GM12865 (cell line): ENCODE measurements around the gene COMTD1.

ENCODE experiments used
- DNase-seq: peaks from one replicate; pipeline ENCODE4 v3.0.0; 2010; ENCODE audit warnings: low read depth
- H3K4me3 ChIP-seq: 2 replicates; pipeline ENCODE4 v1.5.1; 2011; ENCODE audit warnings: mild to moderate bottlenecking, low read depth, low read length, control low read depth
- CTCF ChIP-seq: IDR thresholded peaks from 2 replicates; pipeline ENCODE4 v1.5.1; 2011; ENCODE audit warnings: low read length, control low read depth, low read depth, inconsistent platforms; ENCODE audit not compliant: insufficient read depth; ENCODE audit errors: missing control alignments

COMTD1 gene

DNA sequence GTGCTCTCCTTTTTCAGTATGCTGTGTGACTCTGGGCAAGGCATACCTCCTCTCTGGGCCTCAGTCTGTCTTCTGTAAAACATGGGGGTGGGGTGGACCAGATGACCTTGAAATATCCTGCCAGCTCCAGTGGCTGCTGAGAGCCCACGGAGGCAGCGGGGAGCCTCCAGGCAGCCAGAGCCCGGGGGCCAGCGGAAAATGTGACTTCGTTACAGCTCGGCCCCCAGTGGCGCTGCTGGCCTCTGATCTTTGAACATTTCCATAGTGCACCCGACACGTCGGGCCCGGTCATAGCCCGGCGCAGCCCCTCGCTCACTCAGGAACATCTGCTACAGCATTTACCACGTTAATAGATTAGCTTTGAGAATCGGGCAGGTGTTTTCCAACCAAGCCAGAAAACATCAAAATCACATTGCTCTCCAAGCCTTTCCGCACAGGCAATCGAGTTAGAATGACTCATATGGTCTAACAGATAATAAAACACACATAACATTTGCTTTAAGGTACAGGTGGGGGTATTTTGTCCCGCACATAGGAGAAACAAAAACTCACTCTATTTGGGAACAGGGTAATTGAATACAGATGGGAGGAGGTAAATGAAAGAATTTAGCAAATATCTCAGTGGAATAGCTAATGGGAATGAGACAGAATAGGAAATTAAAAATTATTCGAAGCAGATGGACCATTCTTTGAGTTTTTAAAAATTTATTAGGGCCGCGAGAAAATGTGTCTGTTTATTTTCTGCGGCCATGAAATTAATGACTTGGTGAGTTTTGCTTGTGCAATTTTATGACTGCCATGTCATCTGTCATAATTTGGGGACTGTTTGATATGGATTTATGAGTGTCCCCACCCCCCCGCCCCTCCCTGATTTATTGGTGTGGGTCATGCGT, 26.3 kb upstream of the COMTD1 start:
- no peak for DNase-seq

DNA sequence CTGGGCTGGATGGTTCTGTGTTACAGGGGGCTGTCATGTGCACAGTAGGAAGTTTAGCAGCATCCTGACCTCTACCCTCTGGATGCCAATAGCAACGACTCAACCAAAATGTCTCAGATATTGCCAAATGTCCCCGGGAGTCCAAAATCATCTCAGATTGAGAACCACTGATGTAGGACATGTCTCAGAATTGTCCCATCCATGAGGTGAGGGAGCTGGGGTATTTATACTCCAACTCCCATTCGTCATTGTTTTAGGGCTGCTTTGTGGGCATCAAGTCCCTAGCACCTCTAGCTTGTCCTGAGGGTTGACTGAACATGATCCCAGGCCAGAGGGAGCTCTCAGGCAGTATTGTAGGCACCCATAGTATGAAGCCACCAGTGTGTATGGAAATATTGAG, 25.2 kb upstream of the COMTD1 start:
- TF ChIP-seq CTCF, result no peak
- DNase-seq, result no peak
- H3K4me3 ChIP-seq, result no peak overlapping the region

More for the DNA sequence above, 26.3 kb upstream of the COMTD1 start:
- no peak overlapping the region for H3K4me3 ChIP-seq
- no peak for TF ChIP-seq CTCF

GRCh38 chr10:75254739-75255138, 19.0 kb upstream of the COMTD1 start:
- no peak overlapping the region for H3K4me3 ChIP-seq
- no peak for DNase-seq
- TF ChIP-seq CTCF, result no peak

DNA sequence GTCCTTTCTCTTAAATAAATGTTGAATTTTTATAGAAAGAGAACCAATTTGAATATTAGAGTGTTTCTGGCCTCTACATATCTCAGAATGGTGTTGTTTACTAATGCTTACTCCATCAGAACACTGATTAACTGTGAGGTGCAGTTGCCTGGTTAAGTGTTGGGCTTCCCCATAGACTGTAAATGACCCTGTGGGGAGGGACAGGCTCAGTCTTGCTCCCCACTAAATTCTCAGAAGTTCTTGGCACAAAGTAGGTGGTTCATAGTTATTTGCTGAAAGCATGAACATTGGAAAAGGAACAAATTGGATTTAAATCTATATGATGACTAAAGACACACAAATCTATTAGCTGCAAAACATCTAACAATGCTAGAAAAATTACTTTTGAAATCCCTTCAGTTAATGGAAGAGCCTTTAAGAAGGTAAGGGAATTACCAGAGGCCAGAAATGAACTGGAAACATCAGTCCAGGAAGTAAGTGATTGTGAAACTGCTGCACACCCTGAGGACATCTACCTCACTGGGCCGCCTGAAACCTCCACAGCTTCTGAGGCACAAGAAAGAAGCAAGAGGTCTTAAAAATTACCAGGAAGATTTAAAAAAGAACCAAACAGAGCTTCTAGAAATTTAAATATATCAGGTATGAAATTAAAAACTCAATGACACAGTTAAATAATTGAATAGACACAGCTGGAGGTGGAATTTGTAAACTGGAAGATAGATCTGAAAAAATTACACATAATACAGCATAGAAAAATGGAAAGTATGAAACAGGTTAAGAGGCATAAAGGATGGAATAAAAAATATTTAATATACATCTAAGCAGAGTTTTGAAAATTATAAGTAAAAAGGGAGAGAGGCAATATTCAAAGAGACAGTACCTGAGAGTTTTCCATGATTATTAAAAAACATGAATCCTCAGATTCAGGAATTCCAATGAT, 17.8 kb upstream of the COMTD1 start:
- DNase-seq, result no peak
- TF ChIP-seq CTCF, result no peak
- no peak overlapping the region for H3K4me3 ChIP-seq

- no peak for TF ChIP-seq CTCF
- no peak overlapping the region for H3K4me3 ChIP-seq
- DNase-seq, result no peak
Observed at GRCh38 chr10:75250934-75251333, 15.2 kb upstream of the COMTD1 start.

- no peak for DNase-seq
- no peak for TF ChIP-seq CTCF
Observed at GRCh38 chr10:75247797-75248196, 12.0 kb upstream of the COMTD1 start.

More at GRCh38 chr10:75247797-75248196, 12.0 kb upstream of the COMTD1 start:
- no peak overlapping the region for H3K4me3 ChIP-seq
